ENCODE results near the gene CLSTN2. TPM values are rescaled to one million over a fixed set of nuclear protein-coding genes. Genes with fewer than 3 reads are reported as not detected.

Gene CLSTN2
- polyA plus RNA-seq, 12 donors = 2.5 to 5.7 (median 3.4) TPM; not detected in 1

DNA sequence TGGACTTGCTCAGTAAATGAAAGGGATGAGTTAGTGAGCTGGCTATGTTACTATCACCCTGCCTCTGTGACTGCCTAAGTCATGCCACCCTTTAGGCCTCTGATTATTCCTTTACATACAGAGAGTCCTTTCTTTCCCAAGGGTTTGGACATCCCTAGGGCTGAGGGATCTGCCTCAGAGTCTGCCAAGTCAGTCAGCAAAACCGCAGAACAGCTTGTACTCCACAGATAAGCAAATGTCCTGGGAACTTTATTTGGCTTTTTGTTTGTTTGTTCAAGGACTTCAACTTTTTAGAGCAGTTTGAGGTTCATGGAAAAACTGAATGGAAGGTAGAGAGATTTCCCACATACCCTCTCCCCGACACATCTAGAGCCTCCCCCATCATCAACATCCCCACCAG, 660.3 kb downstream of the CLSTN2 start:
- no peak for DNase-seq

DNA sequence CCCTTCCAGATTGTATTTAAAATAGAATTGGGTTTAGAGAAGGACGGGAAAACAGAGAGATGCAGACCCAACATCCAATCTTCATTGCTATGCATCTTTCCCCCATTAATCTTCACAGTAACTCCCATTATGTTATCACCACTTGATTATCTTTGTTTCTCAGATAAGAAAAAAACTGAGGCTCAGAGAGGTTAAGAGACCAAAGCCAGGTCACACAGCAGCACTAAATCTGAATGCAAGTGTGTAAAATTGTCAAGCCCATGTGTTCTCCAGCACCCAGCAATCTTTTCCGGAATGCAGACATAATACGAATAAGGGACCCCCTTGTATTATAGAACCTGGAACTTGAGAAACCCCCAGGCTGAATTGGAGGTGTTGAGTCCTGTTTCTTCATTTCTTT, 662.4 kb downstream of the CLSTN2 start:
- no peak for DNase-seq

DNA sequence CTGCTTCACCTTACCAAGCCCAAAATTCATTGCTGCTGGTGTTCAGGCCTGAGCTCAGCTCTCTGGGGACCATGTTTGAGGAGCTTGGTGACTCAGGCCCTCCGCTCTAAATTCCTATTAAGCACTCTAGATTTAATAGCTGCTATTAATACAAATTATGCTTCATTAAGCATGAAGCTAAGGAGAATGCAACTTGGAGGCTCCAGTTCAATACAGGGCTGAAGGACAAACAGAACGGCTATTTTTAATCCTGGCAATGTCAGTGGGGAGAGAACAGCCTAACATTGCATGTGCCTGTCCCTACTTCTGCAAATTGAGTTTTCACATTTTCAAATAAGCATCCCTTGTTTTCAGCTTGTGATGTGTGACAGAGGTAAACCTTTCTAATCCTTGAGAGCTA, 662.8 kb downstream of the CLSTN2 start:
- DNase-seq = no peak

DNA sequence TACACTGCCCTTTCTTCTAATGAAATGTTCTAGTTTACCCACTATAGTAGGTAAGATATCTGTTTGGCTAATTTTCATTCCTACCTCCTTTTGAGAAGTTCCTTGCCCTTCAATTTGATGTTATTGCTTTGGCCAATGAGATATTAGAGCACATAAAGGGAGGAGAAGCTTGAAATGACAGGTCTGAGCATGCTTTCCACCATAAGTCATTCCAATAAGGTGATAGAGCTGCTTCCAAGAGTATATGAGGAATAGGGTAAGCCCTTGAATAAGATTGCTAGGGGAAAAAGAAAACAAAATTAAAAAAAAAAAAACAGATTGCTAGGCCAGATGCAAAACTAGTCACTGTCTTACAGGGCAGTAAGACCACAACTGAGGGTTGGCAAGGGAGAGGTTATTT, 664.0 kb downstream of the CLSTN2 start:
- DNase-seq = no peak

DNA sequence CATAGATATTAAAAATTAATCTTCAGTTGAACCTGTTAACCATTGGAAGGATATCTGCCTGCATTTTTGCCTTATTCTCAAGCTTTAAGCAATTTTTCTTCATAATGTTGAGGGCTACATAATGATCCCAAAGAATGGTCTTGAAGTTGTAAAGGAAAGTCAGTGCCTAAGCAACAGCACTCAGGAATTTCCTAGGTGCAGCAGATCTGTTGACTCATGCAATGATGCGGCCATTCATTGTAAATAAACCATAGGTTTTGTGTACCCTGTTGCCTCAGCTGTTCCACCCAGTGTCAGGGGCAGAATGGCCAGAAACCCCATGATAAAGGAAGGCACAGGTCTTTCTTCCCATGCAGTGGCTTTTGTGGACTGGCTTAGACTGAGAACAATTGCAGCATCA, 664.5 kb downstream of the CLSTN2 start:
- DNase-seq = no peak

DNA sequence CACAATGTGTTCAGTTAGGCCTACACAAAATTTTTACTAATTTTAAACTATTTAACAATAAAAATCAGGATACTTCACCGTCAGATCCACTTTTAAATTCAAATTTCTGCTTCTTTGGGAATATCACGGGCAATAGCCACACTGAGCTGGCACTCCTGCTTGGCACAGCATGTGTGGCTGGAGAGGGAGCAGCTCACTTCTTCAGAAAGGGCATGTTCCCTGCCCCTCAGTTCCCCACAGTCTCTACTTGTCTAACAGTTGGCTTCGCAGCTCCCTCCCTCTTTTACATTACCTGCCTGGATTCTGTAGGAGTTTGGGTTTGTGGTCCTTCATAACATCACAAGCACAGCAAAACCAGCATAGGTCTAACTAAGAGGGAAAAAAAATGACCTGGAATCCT, 666.9 kb downstream of the CLSTN2 start:
- DNase-seq = no peak

DNA sequence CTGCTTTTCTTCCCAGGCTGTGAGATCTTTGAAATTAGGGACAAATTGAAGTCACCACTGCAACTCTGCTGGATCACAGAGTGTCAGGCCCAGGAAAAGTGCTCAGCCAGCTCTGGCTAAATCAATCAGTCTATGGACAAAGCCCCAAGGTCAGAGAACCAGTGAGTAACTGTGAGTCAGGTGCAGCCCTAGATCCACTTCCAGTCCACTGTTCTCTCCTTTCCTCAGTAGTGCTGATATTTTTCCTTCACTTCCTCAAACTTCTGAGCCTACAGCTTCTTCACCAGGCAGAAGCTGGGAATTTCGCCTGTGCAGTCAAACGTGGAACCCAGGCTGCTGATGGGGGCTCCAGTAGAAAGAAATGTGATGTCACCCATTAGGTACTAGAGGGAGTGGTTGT, 667.8 kb downstream of the CLSTN2 start:
- no peak for DNase-seq

DNA sequence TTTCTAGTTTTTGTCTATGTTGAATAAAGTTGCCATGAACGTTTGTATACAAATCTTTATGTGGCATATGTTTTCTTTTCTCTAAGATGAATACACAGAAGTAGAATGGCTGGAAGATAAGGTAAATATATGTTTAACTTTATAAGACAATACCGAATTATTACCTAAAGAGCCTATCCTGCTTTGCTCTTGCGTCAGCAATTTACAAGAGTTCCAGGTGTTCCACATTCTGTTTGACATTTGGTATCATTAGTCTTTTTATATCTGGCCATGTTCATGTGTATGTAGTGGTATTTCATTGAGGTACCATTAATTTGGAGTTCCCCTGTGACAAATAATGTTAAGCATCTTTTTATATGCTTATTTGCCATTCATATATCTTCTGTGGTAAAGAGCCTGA, 668.8 kb downstream of the CLSTN2 start:
- no peak for DNase-seq

DNA sequence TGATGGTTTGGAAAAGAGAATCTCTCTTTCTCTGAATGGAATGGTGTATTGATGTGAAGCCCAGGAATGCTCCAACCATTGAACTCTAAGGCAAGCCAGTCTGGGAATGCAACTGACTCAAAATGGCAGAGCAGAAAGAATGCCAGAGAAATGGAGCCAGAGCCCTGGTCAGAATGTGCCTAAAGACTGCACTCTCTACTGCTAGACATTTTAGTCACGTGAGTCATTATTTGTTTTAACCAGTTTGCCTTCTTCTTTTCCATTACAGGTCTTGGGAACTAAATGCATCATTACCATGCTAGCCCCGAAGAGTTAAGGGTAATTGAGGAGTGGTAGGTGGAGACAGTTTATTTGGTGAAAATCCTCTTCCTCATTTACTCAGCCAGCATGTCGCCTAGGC, 675.6 kb downstream of the CLSTN2 start:
- no peak for DNase-seq

DNA sequence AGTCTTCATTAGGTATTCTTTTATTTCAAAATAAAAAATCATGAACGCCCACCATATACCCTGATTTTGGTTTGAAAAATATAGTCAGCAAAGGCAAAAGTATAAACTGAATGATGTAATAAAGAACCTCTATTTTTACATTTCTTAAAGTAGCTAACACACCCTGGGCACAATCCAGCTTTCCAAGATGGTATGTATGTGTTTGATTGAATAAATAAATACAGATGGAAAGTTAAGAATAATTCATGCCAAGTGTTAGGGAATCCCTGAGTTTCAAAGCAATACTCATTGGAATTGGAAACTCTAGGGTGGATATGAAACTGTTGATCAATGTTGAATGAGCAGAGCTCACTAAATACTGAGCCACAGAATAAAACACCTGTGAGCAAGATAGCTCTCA, 679.0 kb downstream of the CLSTN2 start:
- DNase-seq = no peak

DNA sequence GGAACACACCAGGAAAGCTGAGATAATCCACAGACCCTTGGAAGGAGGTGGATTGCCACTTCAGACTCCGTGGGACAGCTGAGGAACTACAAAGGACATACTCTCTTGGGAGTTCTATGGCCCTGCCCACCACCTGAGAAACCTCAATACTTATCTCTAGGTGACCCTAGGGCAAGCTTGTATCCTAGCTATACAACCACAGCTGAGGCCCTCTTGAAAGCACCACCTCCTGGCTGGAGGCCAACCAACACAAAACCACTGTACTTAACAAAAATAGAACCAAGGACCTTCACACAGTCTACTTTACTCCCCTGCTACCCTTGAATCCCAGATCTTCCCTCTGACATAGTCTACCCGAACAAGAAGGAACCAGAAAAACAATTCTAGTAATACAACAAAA, 682.1 kb downstream of the CLSTN2 start:
- DNase-seq = no peak

DNA sequence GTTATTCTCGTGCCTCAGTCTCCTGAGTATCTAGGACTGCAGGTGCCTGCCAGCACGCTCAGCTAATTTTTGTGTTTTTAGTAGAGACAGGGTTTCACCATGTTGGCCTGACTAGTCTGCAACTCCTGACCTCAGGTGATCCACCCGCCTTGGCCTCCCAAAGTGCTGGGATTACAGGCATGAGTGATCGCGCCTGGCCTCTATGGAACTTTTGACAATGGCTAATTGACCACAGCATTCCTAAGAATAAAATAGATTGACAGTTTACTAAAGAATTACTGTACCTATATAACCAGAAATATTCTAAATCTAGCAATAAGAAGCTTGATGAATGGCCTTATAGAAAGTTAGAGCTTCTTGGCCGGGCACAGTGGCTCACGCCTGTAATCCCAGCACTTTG, 691.9 kb downstream of the CLSTN2 start:
- DNase-seq = no peak

Measured in muscle of arm (tissue), 12 donors.